ENCODE measurements around the gene CDKAL1.

CDKAL1 gene

GRCh38 chr6:21270636-21271201 lies 736.5 kb downstream of the CDKAL1 start:
- no peaks in the 10 kb centered on the region for H3K27me3 ChIP-seq (ENCODE audit: insufficient read depth, poor library complexity, severe bottlenecking)
- no peak overlapping the region for H3K4me3 ChIP-seq (replicated peaks; ENCODE audit: insufficient read depth, low read length)
- no peak overlapping the region for H3K27ac ChIP-seq (replicated peaks)
- TF ChIP-seq REST (IDR thresholded peaks at IDR 0.05; ENCODE audit: insufficient replicate concordance, low read depth), result no peak
- no peak for TF ChIP-seq POLR2AphosphoS5 (IDR thresholded peaks at IDR 0.05; ENCODE audit: low read depth)
- no peak for TF ChIP-seq CTCF (IDR thresholded peaks at IDR 0.05; ENCODE audit: insufficient read depth, low read length)
- no peak for DNase-seq (ENCODE audit: low read depth in 1 of 2, low spot score in 1 of 2)

GRCh38 chr6:21271428-21272155 lies 737.3 kb downstream of the CDKAL1 start:
- no peaks in the 10 kb centered on the region for H3K27me3 ChIP-seq (ENCODE audit: insufficient read depth, poor library complexity, severe bottlenecking)
- TF ChIP-seq SPI1 (IDR thresholded peaks at IDR 0.05; ENCODE audit: borderline replicate concordance, low read depth) (no peak), REST (IDR thresholded peaks at IDR 0.05; ENCODE audit: insufficient replicate concordance, low read depth) (no peak), CTCF (IDR thresholded peaks at IDR 0.05; ENCODE audit: insufficient read depth, low read length) (no peak), GABPA (IDR thresholded peaks at IDR 0.05; ENCODE audit: low read depth) (no peak), POLR2AphosphoS5 (IDR thresholded peaks at IDR 0.05; ENCODE audit: low read depth) (no peak)
- no peak overlapping the region for H3K4me3 ChIP-seq (replicated peaks; ENCODE audit: insufficient read depth, low read length)
- DNase-seq (ENCODE audit: low read depth in 1 of 2, low spot score in 1 of 2), result no peak
- H3K27ac ChIP-seq (replicated peaks), result no peak overlapping the region

- H3K4me3 ChIP-seq (replicated peaks; ENCODE audit: insufficient read depth, low read length), result no peak overlapping the region
- no peaks in the 10 kb centered on the region for H3K27me3 ChIP-seq (ENCODE audit: insufficient read depth, poor library complexity, severe bottlenecking)
- H3K27ac ChIP-seq (replicated peaks), result no peak overlapping the region
- DNase-seq (ENCODE audit: low read depth in 1 of 2, low spot score in 1 of 2), result no peak
- TF ChIP-seq POLR2AphosphoS5 (IDR thresholded peaks at IDR 0.05; ENCODE audit: low read depth), result no peak
- TF ChIP-seq CTCF (IDR thresholded peaks at IDR 0.05; ENCODE audit: insufficient read depth, low read length), result no peak
- TF ChIP-seq SPI1 (IDR thresholded peaks at IDR 0.05; ENCODE audit: borderline replicate concordance, low read depth), result no peak
- TF ChIP-seq GABPA (IDR thresholded peaks at IDR 0.05; ENCODE audit: low read depth), result no peak
- no peak for TF ChIP-seq REST (IDR thresholded peaks at IDR 0.05; ENCODE audit: insufficient replicate concordance, low read depth)
Observed at GRCh38 chr6:21273451-21273850, 739.2 kb downstream of the CDKAL1 start.
